VCaP (cell line): ENCODE results near the gene MACO1.

ENCODE experiments used
- H3K27ac ChIP-seq: fragments of 450-650 bp; 2 replicates; pipeline ENCODE4 v1.5.1; 2017
- CTCF ChIP-seq: fragments of 450-650 bp; conservative IDR thresholded peaks from 2 replicates; pipeline ENCODE4 v1.5.1; 2017; ENCODE audit warnings: mild to moderate bottlenecking, moderate library complexity

Gene MACO1

GRCh38 chr1:25546193-25546592 lies 115.5 kb downstream of the MACO1 start:
- no peak for TF ChIP-seq CTCF
- H3K27ac ChIP-seq = no peak overlapping the region

- no peak overlapping the region for H3K27ac ChIP-seq
- TF ChIP-seq CTCF = no peak
Measured at GRCh38 chr1:25548601-25549000, 117.9 kb downstream of the MACO1 start.

- no peak for TF ChIP-seq CTCF
Measured at GRCh38 chr1:25549273-25550154, 118.8 kb downstream of the MACO1 start.

More at GRCh38 chr1:25549273-25550154, 118.8 kb downstream of the MACO1 start:
- H3K27ac ChIP-seq = no peak overlapping the region
